GM23338 (cell line): ENCODE data around the gene ZNF12. TPM values are rescaled to one million over a fixed set of nuclear protein-coding genes. Genes with fewer than 3 reads are reported as not detected.

ENCODE experiments used
- polyA plus RNA-seq: library from polyadenylated mRNA; unstranded; fragments of >200 nt; fragmentation: Nextera tagmentation; extraction: Ambion mirVana; gene quantifications from 2 replicates; pipeline ENCODE4 v1.2.1, GENCODE V29; 2016
- total RNA-seq: library from RNA; depleted of rRNA; stranded (reverse); fragments of >200 nt; shearing (Covaris generic); gene quantifications from 2 replicates; pipeline ENCODE4 v1.2.3, GENCODE V29; 2014; rRNA removed

The ZNF12 gene
- total and polyA plus RNA-seq, 2 experiments from 2014 or later = 9.6 to 17.8 TPM

Other genes starting within 250 kb of the ZNF12 start
- gene KDELR2, start 222.8 kb downstream of the ZNF12 start, total RNA-seq = 82.8 and 86.2 TPM in 2 replicates
- gene KDELR2, start 222.8 kb downstream of the ZNF12 start, polyA plus RNA-seq = 86.3 and 102 TPM in 2 replicates
- gene GRID2IP, start 155.5 kb downstream of the ZNF12 start, total RNA-seq = 1.5 TPM in 2 replicates
- gene GRID2IP, start 155.5 kb downstream of the ZNF12 start, polyA plus RNA-seq = 0.54 and 0.73 TPM in 2 replicates
- gene ZDHHC4, start 129.5 kb downstream of the ZNF12 start, total RNA-seq = 58.9 and 64.5 TPM in 2 replicates
- 31.2 and 32.5 TPM in 2 replicates for gene ZDHHC4, start 129.5 kb downstream of the ZNF12 start, polyA plus RNA-seq
- gene INTS15, start 116.9 kb downstream of the ZNF12 start, total RNA-seq = 27.0 and 30.6 TPM in 2 replicates
- 7.0 and 8.1 TPM in 2 replicates for gene INTS15, start 116.9 kb downstream of the ZNF12 start, polyA plus RNA-seq
- 8.9 and 9.8 TPM in 2 replicates for gene ZNF853, start 91.3 kb downstream of the ZNF12 start, total RNA-seq
- gene ZNF853, start 91.3 kb downstream of the ZNF12 start, polyA plus RNA-seq = 0.32 and 0.78 TPM in 2 replicates
- gene ZNF316, start 69.6 kb downstream of the ZNF12 start, total RNA-seq = 13.2 and 17.4 TPM in 2 replicates
- 1.1 and 1.2 TPM in 2 replicates for gene ZNF316, start 69.6 kb downstream of the ZNF12 start, polyA plus RNA-seq
- 1.1 and 1.2 TPM in 2 replicates for gene RSPH10B2, start 47.2 kb upstream of the ZNF12 start, total RNA-seq
- 0.29 and 0.64 TPM in 2 replicates for gene RSPH10B2, start 47.2 kb upstream of the ZNF12 start, polyA plus RNA-seq
- 43.0 and 60.1 TPM in 2 replicates for gene CCZ1B, start 119.3 kb upstream of the ZNF12 start, total RNA-seq
- gene CCZ1B, start 119.3 kb upstream of the ZNF12 start, polyA plus RNA-seq = 62.0 and 73.6 TPM in 2 replicates